Measurements from ENCODE around the gene PLIN5.

PLIN5 gene

DNA sequence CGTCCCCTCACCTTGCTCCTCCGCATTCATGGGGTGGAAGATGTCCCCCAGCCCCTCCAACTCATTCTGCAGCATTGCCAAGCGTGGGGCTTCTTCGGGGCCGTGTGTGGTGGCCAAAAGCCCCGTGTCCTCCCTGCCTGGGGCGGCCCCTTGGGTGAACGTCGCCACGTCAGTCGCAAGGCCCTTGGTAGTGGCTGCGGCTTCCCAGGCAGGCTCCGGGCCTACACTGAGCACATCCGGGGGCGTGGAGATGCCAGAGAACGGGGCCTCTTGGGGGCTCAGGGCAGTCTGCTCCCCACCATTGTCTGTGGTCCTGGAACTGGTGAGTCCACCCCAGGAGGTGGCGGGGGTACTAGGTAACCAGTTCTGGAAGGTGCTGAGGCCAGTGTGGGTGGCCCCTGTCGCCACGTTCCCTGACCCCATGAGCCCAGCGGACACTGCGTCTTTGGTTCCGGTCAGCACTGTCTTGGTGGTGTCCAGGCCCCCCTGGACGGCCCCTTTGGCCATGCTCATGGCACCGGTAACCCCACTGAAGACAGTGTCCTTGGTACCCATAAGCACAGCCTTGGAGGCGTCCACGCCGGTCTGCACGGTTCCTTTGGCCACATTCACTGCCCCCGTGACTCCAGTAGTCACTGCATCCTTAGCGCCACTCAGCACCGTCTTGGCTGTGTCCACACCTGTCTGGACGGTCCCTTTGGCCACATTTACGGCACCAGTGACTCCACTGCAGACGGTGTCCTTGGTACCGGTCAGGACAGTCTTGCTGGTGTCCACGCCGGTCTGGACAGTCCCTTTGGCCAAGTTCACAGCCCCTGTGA lies 24.4 kb downstream of the PLIN5 start:
- Histone ChIP-seq H3K4me3 (replicated peaks; ENCODE audit: insufficient read depth, low read length) (no peak overlapping the region), H3K27me3 (ENCODE audit: insufficient read depth, poor library complexity, severe bottlenecking) (no peaks in the 10 kb centered on the region), H3K27ac (replicated peaks) (no peak overlapping the region)
- no peak for DNase-seq (ENCODE audit: low read depth in 1 of 2, low spot score in 1 of 2)
- no peak for TF ChIP-seq POLR2AphosphoS5 (IDR thresholded peaks at IDR 0.05; ENCODE audit: low read depth)
- TF ChIP-seq SPI1 (IDR thresholded peaks at IDR 0.05; ENCODE audit: borderline replicate concordance, low read depth) = no peak
- TF ChIP-seq, protein P1, sequence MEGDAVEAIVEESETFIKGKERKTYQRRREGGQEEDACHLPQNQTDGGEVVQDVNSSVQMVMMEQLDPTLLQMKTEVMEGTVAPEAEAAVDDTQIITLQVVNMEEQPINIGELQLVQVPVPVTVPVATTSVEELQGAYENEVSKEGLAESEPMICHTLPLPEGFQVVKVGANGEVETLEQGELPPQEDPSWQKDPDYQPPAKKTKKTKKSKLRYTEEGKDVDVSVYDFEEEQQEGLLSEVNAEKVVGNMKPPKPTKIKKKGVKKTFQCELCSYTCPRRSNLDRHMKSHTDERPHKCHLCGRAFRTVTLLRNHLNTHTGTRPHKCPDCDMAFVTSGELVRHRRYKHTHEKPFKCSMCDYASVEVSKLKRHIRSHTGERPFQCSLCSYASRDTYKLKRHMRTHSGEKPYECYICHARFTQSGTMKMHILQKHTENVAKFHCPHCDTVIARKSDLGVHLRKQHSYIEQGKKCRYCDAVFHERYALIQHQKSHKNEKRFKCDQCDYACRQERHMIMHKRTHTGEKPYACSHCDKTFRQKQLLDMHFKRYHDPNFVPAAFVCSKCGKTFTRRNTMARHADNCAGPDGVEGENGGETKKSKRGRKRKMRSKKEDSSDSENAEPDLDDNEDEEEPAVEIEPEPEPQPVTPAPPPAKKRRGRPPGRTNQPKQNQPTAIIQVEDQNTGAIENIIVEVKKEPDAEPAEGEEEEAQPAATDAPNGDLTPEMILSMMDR (IDR thresholded peaks at IDR 0.05; ENCODE audit: insufficient read depth, low read length) = no peak
- TF ChIP-seq GABPA (IDR thresholded peaks at IDR 0.05; ENCODE audit: low read depth) = no peak
- TF ChIP-seq, protein P2, sequence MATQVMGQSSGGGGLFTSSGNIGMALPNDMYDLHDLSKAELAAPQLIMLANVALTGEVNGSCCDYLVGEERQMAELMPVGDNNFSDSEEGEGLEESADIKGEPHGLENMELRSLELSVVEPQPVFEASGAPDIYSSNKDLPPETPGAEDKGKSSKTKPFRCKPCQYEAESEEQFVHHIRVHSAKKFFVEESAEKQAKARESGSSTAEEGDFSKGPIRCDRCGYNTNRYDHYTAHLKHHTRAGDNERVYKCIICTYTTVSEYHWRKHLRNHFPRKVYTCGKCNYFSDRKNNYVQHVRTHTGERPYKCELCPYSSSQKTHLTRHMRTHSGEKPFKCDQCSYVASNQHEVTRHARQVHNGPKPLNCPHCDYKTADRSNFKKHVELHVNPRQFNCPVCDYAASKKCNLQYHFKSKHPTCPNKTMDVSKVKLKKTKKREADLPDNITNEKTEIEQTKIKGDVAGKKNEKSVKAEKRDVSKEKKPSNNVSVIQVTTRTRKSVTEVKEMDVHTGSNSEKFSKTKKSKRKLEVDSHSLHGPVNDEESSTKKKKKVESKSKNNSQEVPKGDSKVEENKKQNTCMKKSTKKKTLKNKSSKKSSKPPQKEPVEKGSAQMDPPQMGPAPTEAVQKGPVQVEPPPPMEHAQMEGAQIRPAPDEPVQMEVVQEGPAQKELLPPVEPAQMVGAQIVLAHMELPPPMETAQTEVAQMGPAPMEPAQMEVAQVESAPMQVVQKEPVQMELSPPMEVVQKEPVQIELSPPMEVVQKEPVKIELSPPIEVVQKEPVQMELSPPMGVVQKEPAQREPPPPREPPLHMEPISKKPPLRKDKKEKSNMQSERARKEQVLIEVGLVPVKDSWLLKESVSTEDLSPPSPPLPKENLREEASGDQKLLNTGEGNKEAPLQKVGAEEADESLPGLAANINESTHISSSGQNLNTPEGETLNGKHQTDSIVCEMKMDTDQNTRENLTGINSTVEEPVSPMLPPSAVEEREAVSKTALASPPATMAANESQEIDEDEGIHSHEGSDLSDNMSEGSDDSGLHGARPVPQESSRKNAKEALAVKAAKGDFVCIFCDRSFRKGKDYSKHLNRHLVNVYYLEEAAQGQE (IDR thresholded peaks at IDR 0.05; ENCODE audit: insufficient replicate concordance, low read depth) = no peak

DNA sequence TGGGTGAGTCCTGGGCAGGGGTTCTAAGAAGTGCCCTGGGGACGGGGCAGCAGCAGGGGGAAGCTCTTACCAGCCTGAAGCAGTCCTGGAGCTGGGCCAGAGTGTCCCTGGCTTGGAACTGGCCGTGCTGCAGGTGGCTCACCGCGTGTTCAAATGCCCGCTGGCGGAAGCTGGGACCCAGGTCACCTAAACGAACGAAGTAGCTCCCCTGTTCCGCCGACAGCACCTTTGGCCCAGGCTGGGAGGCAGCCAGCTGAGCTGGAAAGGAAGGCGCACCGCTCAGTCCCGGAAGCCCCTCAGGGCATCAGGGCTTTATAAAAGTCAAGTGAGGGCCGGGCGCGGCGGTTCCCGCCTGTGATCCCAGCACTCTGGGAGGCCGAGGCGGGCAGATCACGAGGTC lies 26.3 kb downstream of the PLIN5 start:
- TF ChIP-seq, protein P1 (IDR thresholded peaks at IDR 0.05; ENCODE audit: insufficient read depth, low read length) = no peak
- TF ChIP-seq, protein P2 (IDR thresholded peaks at IDR 0.05; ENCODE audit: insufficient replicate concordance, low read depth) = no peak
- TF ChIP-seq GABPA (IDR thresholded peaks at IDR 0.05; ENCODE audit: low read depth) (no peak), SPI1 (IDR thresholded peaks at IDR 0.05; ENCODE audit: borderline replicate concordance, low read depth) (no peak), POLR2AphosphoS5 (IDR thresholded peaks at IDR 0.05; ENCODE audit: low read depth) (no peak)

DNA sequence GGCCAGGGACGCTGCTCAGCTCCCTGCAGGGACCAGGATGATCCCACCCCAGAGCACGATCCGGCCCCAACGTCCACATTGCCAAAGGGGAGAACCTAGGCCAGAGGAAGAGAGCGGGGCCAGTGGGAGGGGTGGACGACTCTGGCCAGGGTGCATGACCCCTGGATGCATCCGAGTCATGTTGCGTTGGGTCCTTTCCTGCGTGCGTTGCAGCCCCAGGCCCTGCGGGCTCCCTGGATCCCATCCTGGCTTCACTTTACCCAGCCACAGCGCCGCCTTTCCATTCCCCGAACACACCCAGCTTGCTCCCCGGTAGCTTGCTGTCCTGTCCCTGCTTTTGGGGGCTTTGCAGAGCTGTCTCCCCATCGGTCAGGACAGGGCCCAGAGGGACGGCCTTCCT lies 27.2 kb downstream of the PLIN5 start:
- Histone ChIP-seq H3K27me3 (ENCODE audit: insufficient read depth, poor library complexity, severe bottlenecking) (no peaks in the 10 kb centered on the region), H3K27ac (replicated peaks) (no peak overlapping the region), H3K4me3 (replicated peaks; ENCODE audit: insufficient read depth, low read length) (no peak overlapping the region)
- DNase-seq (ENCODE audit: low read depth in 1 of 2, low spot score in 1 of 2) = no peak
- TF ChIP-seq, protein P1 (IDR thresholded peaks at IDR 0.05; ENCODE audit: insufficient read depth, low read length) = no peak
- no peak for TF ChIP-seq POLR2AphosphoS5 (IDR thresholded peaks at IDR 0.05; ENCODE audit: low read depth)
- TF ChIP-seq, protein P2 (IDR thresholded peaks at IDR 0.05; ENCODE audit: insufficient replicate concordance, low read depth) = no peak

More for the DNA sequence above, 26.3 kb downstream of the PLIN5 start:
- no peaks in the 10 kb centered on the region for H3K27me3 ChIP-seq (ENCODE audit: insufficient read depth, poor library complexity, severe bottlenecking)
- H3K27ac ChIP-seq (replicated peaks) = no peak overlapping the region
- H3K4me3 ChIP-seq (replicated peaks; ENCODE audit: insufficient read depth, low read length) = no peak overlapping the region
- no peak for DNase-seq (ENCODE audit: low read depth in 1 of 2, low spot score in 1 of 2)

Data from HL-60 (cell line).